A673 (cell line): Measurements from ENCODE around the gene CDHR2. TPM values are rescaled to one million over a fixed set of nuclear protein-coding genes. Genes with fewer than 3 reads are reported as not detected.

Source experiments
- BruUV-seq: library from RNA; stranded (reverse); fragments of 400-500 nt; replicated peaks from 2 replicates; lab custom pipeline; 2021; lab: Mats Ljungman, UMichigan
- CTCF ChIA-PET: fragments of 300-600 bp; sonication (Branson Sonifier 250); formaldehyde crosslinking; loops from one replicate; lab custom pipeline; 2022; ENCODE audit warnings: antibody characterized with exemption; lab: Charles Lee
- POLR2A ChIA-PET: fragments of 300-600 bp; sonication (Branson Sonifier 250); formaldehyde crosslinking; loops from one replicate; lab custom pipeline; 2022; ENCODE audit warnings: antibody characterized with exemption; ENCODE audit not compliant: low non-redundant PET; lab: Charles Lee
- DNase-seq: peaks from one replicate; pipeline ENCODE4 v3.0.0-alpha.2; 2015; ENCODE audit warnings: low spot score
- H3K27ac ChIP-seq: fragments of 200-600 bp; sonication (generic); 2 replicates; pipeline ENCODE4 v1.5.1; 2016; ENCODE audit warnings: mixed run types, low read depth, mild to moderate bottlenecking, mixed read lengths, antibody characterized with exemption, low read length; ENCODE audit not compliant: poor library complexity, severe bottlenecking
- H3K27me3 ChIP-seq: fragments of 200-600 bp; sonication (generic); replicated peaks from 2 replicates; pipeline ENCODE4 v1.6.1; 2017; ENCODE audit warnings: mixed run types, low read depth, mild to moderate bottlenecking, mixed read lengths, antibody characterized with exemption, low read length; ENCODE audit not compliant: insufficient read depth, poor library complexity
- H3K36me3 ChIP-seq: fragments of 200-600 bp; sonication (generic); 2 replicates; pipeline ENCODE4 v1.6.1; 2016; ENCODE audit warnings: mixed run types, mild to moderate bottlenecking, mixed read lengths, antibody characterized with exemption, low read length; ENCODE audit not compliant: insufficient read depth, poor library complexity, severe bottlenecking
- H3K4me1 ChIP-seq: fragments of 200-600 bp; sonication (generic); 2 replicates; pipeline ENCODE4 v1.6.1; 2017; ENCODE audit warnings: mixed run types, mild to moderate bottlenecking, mixed read lengths, antibody characterized with exemption, low read length; ENCODE audit not compliant: insufficient read depth, poor library complexity, severe bottlenecking
- H3K4me3 ChIP-seq: fragments of 200-600 bp; sonication (generic); 2 replicates; pipeline ENCODE4 v1.5.1; 2016; ENCODE audit warnings: low read depth, mixed run types, mild to moderate bottlenecking, mixed read lengths, low read length; ENCODE audit not compliant: poor library complexity, severe bottlenecking
- H3K9me3 ChIP-seq: fragments of 200-600 bp; sonication (generic); 2 replicates; pipeline ENCODE4 v1.6.1; 2016; ENCODE audit warnings: mixed run types, low read depth, mild to moderate bottlenecking, mixed read lengths, antibody characterized with exemption, low read length; ENCODE audit not compliant: poor library complexity, severe bottlenecking
- CTCF ChIP-seq: fragments of 300-800, 200-600 bp; sonication (generic); conservative IDR thresholded peaks from 2 replicates; pipeline ENCODE4 v1.5.1; 2017; ENCODE audit warnings: low read depth, mild to moderate bottlenecking, antibody characterized with exemption, low read length, moderate library complexity, mixed read lengths
- EZH2 ChIP-seq: fragments of 200-600 bp; sonication (generic); IDR thresholded peaks from 2 replicates; pipeline ENCODE4 v1.6.1; 2017; ENCODE audit warnings: borderline replicate concordance, low read depth, mild to moderate bottlenecking, mixed read lengths, antibody characterized with exemption, low read length; ENCODE audit not compliant: poor library complexity, severe bottlenecking
- intact Hi-C: fragments of 100-400 bp; cut with micrococcal nuclease; formaldehyde crosslinking; loops from one replicate; pipeline ENCODE4 v1.10.0; 2022; ENCODE audit not compliant: unreplicated experiment
- total RNA-seq: library from RNA; stranded (reverse); gene quantifications from 2 replicates; pipeline ENCODE4 v1.2.3, GENCODE V29; 2021

Gene CDHR2
- total RNA-seq, 1 experiment from 2014 or later, result not detected

DNA sequence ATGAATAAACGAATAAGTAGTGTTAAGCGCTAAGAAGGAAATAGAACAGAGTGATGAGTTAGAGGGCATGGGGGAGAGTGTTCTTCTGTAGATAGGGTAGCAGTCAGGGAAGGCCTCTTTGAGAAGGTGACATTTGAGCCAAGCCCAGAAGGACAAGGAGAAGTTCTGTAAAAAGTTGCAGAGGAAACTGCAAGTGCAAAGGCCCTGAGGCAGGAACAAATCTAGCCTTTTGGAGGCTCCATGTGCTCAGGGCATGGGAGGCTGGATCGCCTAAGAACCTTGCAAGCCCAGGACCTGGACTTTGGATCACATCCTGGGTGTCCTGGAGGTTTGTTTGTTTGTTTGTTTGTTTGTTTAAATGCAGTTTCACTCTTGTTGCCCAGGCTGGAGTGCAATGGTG is 89.3 kb downstream of the CDHR2 start:
- H3K4me1 ChIP-seq, result peaks cover 6% of the 10 kb centered on the region
- ChIA-PET CTCF (no interaction called here), POLR2A (no interaction called here)
- no peaks in the 10 kb centered on the region for H3K36me3 ChIP-seq
- TF ChIP-seq EZH2 (no peak), CTCF (no peak)
- H3K27ac ChIP-seq, result no peak overlapping the region
- intact Hi-C loops, result no loop called here
- H3K27me3 ChIP-seq, result no peaks in the 10 kb centered on the region
- H3K9me3 ChIP-seq, result no peaks in the 10 kb centered on the region
- H3K4me3 ChIP-seq, result no peak overlapping the region
- no peak for DNase-seq
- BruUV-seq, result no TSS peak

GRCh38 chr5:176639208-176639607 is 90.1 kb downstream of the CDHR2 start:
- no peak for DNase-seq
- no TSS peak for BruUV-seq
- H3K27ac ChIP-seq, result no peak overlapping the region
- no peaks in the 10 kb centered on the region for H3K4me1 ChIP-seq
- no peak for TF ChIP-seq EZH2
- no peak for TF ChIP-seq CTCF
- intact Hi-C loops, result no loop called here
- H3K4me3 ChIP-seq, result no peak overlapping the region
- no peaks in the 10 kb centered on the region for H3K27me3 ChIP-seq
- H3K36me3 ChIP-seq, result no peaks in the 10 kb centered on the region
- no peaks in the 10 kb centered on the region for H3K9me3 ChIP-seq
- ChIA-PET POLR2A (no interaction called here), CTCF (no interaction called here)

DNA sequence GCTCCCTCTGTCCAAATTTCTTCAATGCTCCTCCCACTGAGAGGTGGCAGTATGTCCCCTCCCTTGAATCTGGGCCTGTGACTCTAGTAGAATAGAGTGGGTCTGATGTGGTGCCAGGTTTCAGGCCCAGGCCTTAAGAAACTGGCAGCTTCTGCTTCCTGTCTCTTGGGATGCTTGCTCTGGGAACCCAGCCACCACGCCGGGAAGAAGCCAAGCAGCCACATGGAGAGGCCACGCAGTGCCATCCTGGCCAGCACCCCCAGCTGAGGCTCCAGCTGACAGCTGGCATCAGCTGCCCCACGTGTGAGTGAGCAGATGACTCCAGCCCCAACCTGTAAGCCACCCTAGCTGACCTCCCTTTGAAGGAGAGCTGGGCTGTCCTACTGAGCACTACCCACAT is 90.8 kb downstream of the CDHR2 start:
- intact Hi-C loops, result no loop called here
- ChIA-PET POLR2A (no interaction called here), CTCF (no interaction called here)
- TF ChIP-seq CTCF (no peak), EZH2 (no peak)
- H3K4me1 ChIP-seq, result no peaks in the 10 kb centered on the region
- H3K9me3 ChIP-seq, result no peaks in the 10 kb centered on the region
- H3K27me3 ChIP-seq, result no peaks in the 10 kb centered on the region
- H3K27ac ChIP-seq, result no peak overlapping the region
- no TSS peak for BruUV-seq
- DNase-seq, result no peak
- H3K4me3 ChIP-seq, result no peak overlapping the region
- H3K36me3 ChIP-seq, result no peaks in the 10 kb centered on the region
